SW 1271 (cell line): Measurements from ENCODE around the gene TADA1.

Source experiments
- DNase-seq, 2 experiments: peaks; one replicate each; lab custom pipeline; 2025; lab: John Stamatoyannopoulos, UW

TADA1 gene

DNA sequence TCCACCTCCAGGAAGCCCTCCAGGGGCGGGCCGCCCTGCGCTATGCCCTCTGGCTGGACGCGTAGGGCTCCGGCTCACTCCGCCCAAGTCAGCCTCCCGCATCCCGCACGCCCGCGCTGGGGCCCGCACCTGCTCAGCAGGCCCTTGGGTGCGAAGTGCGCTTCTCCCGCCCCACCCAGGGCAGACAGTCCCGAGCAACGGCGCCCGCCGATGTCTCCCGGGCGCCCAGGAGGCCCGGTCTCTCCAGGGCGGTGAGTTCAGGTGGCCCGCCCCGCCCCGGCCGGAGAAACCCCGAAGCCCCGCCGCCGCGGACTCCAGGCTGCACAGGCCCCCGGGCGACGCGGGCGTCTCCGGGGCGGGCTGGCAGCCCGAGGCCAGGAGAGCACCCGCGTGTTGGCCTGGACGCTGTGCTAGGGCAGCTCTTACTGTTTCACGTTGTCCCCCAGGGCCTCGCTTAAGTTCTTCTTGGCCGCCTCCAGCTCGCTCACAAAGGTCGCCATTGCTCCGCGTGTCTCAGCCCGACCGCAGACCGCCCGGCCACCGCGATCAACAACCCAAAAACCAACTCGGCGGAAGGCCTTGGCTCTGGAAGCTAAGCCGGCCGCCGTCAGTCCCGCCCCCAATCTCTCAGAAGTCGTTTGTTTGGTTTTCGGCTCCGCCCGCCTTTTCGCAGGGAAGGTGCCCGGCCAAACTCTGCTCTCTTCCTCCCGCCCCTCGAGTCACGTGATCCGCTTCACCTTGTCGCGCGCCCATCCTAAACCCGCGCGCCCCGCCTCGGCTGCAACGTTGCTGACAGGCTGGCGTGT is at the start of gene TADA1:
Gene TADA1, minus strand, starts transcription at position 531 of the 806 bp plus-strand sequence. Its CDS starts 31 bp downstream, at position 500.
- peak; percentile 71 to 94 for DNase-seq

DNA sequence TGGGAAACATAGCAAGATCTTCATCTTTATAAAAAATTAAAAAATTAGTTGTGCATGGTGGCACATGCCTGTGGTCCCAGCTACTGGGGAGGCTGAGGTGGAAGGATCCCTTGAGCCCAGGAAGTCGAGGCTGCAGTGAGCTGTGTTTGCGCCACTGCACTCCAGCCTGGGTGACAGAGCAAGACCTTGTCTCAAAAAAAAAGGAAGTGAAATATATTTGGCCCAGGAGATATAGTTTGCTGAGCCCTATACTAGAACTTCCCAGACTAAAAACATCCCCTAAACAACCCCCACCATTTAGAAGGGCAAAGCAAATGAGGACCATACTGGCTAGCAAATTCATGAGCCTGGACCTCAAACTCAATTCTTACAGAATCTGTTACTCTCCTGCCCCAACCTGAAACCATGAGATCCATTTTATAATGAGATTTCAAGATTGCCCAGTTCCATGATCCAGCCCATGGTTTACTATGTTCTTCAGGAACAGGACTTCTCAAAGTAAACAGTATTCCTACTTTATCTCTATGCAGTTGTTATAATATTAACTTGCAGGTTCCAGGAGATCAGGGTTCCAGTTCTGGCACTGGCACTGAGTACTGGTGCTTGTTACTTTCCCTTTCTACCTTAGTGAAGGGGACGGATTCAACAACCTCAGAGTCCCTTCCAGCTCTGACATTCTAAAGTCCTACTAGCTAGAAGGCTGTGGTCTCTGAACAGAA is 48.9 kb upstream of the TADA1 start:
- DNase-seq: no peak

DNA sequence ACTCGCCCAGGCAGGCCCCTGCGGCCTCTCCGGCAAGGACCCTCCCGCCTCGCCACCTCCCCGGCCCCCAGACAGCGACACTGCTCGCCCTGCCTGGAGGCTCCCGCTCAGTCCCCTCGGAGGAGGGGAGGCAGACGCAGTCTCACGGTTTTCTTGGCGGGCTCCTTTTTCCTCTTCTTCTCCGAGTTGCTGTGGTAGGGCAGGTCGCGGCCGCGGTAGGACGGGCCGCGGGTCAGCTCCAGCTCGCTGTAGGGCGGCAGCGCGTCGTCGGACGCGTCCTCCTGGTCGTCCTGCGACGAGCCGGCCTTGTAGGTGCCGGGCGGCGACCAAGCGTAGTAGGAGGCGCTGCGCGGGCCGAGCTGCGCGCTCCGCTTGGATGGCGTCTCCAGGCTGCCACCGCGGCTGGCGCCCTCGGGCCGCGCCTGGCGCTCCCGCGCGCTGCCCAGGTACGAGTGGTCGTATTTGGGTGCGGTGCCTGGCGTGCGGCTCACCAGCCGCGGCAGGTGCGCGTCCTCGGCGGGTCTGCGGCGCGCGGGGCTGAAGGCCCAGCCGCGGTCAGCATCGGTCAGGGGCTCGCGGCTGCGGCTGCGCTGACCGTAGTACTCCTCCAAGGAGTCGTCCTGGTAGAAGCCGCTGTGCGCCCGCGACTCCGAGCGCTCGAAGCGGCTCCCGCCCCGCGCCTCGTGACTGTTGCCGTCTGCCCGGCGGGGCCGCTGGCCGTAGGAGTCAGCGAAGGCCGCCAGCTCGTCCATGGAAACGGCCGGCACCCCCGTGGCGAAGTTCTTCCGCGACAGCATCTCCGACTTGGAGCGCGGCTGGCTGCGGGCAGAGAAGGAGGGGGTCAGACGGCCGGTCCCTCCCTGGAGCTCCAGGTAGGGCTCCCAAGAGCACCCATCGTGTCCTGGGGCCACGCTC is 44.8 kb upstream of the TADA1 start:
- no peak for DNase-seq

DNA sequence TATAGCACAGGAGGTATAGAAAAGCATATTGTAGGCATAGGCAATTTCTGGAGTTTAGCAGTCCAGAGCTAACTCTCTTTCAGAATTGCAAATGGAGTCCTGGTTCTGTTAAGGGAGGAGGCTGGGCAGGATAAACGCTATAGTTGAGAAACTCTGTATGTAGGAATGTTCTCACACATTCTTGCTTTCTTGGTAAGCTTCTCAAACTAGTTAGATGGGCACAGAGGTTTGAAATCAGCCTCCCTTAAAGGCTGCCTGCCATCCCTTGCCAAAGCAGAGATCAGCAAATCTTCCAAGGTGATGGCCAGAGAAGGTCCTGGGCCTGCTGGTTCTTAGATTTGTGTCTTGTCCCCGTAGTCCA is 42.9 kb upstream of the TADA1 start:
- DNase-seq: no peak

DNA sequence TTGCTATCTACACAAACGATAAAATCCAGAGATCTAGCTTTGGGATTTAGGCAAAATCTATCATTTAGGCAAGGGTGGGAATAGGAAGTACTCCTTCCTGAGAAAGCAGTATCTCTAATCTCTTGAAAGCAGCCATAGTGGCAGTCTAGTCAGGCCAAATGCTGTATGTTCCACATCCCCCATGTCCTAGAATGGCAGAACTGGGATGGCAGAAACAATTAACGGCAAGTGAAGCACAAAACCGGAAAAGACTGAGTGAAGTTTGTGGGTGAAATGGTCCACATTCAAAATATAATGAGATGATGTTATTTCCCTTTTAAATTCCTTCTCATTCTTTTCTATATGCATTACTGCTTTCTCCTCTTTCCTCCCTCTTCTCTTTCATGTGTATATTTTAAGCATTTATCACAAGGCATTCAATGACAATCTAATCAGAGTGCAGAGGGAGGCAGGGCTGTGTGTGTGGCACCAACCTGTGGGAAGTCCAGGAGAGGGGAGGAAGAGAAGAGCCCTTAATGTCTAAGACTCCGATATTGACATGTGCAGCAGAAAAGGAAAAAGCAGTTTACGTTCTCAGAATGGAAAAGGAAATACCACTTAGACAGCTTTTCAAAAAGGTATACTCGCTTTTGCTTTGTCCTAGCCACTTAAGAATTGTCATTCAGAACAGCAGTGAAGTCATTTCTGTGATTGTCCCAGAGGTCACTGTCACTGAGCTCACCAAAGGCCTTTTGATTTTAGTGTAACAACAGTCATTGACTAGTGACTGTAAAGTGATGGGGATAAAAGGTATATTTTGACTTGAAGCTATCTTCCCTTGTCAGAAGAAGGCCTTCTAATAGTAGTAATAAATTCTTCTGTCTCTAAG is 42.3 kb upstream of the TADA1 start:
- DNase-seq: no peak

DNA sequence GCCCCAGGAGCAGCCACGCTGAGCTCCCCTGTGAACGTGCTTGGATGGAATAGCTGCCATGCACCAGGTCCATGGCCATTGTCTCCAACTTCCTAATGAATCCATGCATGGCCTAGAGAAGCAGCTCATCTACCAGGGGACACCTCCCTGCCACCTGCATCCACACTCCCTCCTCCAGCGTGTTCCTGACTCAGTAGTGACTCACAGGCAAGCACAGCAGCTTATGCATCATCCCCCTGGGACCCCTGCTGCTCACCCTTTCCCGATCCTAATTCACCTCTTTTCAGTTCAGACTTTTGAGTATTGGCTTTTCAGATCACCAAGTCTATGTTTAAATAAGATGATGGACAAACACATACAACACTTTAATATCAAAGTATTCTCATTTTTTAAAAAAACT is 39.9 kb upstream of the TADA1 start:
- no peak for DNase-seq

DNA sequence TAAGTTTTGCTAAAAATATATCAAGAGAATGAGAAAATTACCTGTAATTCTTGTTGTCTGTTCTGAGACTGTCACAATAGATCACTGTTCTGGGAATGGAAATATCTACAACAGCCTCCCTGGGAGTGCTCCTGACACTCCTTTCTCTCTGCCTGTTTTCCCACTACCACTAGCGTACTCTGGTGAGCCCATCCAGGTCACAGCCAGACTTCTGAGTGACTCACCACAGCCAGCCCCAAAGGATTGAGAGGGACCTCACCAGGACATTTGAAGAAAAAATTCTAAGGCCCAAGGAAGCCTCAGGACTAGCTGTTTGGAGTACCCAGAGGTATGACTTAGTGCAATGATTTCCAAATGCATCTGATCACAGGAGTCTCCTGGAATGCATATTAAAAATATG is 39.0 kb upstream of the TADA1 start:
- DNase-seq: no peak

- DNase-seq: no peak
Observed at GRCh38 chr1:166914111-166914510, 38.0 kb upstream of the TADA1 start.

DNA sequence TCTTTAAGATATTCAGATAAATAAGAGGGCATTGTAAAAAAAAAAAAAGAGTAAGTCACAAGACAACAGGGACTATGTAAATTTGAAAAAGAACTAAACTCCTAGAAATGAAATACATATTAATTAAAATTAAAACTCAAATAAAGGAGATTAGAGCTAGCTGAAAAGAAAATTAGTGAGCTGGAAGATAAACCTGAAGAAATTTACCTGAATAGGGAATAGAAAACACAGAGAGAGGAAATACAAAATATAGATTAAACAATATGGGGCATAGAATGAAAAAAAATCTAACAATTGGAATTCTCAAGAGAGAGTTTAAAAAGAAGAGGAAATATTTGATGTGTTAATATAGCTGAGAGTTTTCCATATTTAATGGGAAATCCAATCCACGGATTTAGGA is 35.6 kb upstream of the TADA1 start:
- no peak for DNase-seq

- peak; percentile 3 to 74 for DNase-seq
Observed at GRCh38 chr1:166910396-166910994, 34.4 kb upstream of the TADA1 start.

GRCh38 chr1:166908942-166909341 is 32.9 kb upstream of the TADA1 start:
- DNase-seq: no peak

GRCh38 chr1:166907763-166908162 is 31.7 kb upstream of the TADA1 start:
- no peak for DNase-seq

DNA sequence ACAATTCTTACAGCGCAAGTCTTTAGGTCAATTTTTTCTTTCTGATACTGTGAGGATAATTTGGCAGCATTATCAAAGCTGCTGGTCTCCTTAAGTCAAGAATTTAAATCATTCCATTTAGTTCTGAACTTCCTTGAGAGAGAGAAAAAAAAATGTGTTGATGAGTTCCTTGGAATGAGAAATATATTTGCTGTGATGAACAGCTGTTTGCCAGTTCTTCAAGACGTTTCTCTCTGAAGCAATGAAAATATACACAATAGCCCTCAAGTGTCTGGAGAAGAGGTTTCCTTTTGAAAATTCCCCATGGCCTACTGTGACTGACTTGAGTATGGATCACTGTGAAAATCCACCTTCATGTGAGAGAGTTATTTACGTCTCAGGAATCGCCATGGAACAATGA is 31.0 kb upstream of the TADA1 start:
- no peak for DNase-seq

DNA sequence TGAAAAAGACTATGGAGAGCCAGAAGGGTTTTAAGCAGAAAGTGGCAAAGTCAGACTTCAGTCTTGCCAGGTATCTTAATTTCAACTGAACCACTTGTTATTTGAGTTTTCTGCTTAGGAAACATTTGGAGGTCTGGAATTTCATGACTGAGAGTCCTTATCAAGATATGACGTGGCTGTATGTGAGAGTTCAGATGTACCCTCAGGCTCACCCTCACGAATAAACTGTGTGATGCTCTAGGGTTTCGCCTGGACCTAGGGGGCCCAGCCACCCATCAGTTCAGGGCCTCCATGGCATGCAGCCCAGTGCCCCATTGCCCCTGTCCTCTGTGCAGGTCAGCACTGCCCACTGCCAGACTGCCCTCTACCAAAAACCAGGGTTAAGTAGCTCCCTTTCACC is 30.6 kb upstream of the TADA1 start:
- DNase-seq: no peak

DNA sequence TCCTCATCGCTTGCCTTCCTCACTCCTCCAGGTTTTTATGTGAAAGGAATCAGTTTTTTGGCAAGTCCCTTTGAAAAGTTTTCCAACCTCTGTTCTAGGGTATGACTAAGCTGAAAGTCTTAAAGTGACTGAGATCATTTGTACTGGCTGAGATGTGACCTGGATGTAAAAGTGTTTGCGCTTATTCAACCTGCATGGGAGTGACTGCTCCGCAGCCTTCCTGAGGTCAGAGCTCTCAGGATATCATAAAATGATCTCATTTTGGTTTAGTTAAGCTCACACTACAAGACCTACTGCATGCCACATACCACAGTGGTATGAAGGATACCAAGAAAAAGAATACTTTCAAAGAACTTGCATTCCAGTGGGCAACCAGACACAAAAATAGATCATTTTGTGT is 29.8 kb upstream of the TADA1 start:
- DNase-seq: no peak

GRCh38 chr1:166905136-166905535 is 29.1 kb upstream of the TADA1 start:
- no peak for DNase-seq

DNA sequence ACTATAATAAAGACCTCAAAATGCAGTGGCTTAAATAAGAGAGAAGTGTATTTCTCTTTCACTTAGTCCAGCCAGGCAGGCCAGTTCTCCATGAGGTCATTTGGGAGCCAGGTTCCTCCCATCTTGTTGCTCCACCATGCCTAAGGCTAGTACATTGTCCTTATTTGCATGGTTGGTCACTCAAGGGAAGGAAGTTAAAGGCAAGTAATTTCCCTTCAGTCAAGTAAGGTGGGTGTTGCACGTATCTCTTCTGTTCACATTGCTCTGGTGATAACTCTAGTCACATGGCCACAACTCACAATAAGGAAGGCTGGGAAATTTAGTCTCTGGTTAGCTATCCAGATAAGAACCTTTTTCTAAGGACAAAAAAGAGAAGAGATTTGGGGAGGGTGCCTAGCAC is 27.2 kb upstream of the TADA1 start:
- DNase-seq: no peak

DNA sequence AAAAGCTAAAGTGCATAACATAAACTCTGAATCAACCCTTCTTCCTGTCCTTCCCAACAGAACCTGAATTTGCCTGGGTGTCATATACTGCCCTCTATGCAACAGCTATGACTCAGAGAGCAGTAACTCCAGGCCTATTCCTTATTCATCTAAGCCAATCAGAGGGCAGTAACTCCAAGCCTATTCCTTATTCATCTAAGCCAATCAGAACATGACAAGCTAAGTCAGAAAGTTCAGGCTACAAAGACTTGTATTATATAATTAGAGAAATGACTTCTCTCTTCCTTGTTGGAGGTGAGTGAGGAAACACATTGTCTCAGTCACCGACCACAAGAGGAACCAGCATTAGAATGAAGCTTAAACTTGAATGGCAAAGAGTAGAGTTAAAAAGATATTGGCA is 26.2 kb upstream of the TADA1 start:
- DNase-seq: no peak

DNA sequence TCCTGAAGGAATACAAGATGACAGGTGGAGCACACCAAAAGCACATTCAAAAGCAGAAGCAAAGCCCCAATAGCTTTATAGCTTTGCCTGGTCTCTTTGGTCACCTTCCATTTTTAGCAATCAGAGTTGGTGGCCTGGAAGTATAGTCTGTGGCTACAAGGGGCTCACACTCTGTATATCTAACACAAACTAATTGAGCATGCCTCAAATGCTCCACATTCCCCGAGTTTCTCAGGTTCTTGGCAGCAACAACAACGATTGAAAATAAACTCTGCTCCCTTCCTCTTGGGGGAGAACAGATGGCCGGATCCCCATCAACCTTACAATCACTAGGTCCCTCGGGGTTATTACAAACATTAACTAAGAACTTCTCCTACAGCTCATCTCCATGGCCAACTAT is 24.9 kb upstream of the TADA1 start:
- DNase-seq: no peak

DNA sequence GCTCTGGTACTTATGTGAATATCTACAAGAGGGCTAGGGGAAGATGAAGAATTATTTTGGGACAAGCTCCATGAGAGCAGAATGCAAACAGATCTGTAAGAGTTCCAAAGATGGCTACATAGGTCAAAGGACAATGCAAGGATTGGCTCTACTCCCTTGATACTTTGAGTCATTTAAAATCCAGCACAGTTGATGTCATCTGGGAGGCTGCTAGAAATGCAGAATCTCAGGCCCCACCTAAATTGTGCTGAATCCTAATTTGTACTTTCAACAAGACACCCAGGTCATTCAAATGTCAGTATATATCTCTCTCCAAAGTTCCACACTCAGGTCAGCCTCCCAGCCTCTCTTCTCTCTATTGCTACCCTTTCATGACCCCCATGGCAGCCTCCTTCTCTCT is 23.7 kb upstream of the TADA1 start:
- no peak for DNase-seq

DNA sequence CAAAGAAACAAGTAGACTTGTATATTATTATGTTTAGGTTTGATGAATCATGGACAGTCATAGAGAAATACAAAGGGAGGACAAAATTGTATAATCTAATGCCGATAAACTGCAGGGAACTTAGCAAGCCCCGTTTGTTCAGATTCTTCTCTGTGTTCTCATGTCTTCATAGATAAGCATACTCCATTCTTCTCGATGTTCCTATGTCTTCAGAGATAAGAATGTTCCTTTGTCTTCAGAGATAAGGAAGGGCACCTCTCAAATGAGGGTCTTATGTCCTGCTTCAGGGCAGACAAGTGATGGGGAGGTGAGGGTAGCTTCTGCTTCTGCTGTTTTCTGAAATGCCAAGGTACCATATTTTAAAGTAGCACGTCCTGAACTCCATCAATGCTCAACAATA is 19.7 kb upstream of the TADA1 start:
- DNase-seq: no peak
